NCI-H2107 (cell line): Measurements from ENCODE around the gene CAPN7.

Experiments used
- DNase-seq: peaks from one replicate; lab custom pipeline; 2025; lab: John Stamatoyannopoulos, UW

The CAPN7 gene

GRCh38 chr3:15298504-15298903, 92.5 kb downstream of the CAPN7 start:
- DNase-seq: no peak

GRCh38 chr3:15299036-15299435, 93.0 kb downstream of the CAPN7 start:
- no peak for DNase-seq

GRCh38 chr3:15300323-15301078, 94.5 kb downstream of the CAPN7 start:
- DNase-seq: no peak

GRCh38 chr3:15301761-15302160, 95.7 kb downstream of the CAPN7 start:
- DNase-seq: no peak
